HL-60 (cell line): ENCODE results near the gene LCE3A.

Experiments used
- DNase-seq, 2 experiments: peaks; one replicate each; pipeline ENCODE4 v3.0.0-alpha.2; 2010 to 2020; ENCODE audit warnings: low read depth in 1 of 2, low spot score in 1 of 2
- H3K27ac ChIP-seq: fragments of 250-450 bp; sonication (Bioruptor Pico); replicated peaks from 2 replicates; pipeline ENCODE4 v1.5.1; 2020; ENCODE audit warnings: mild to moderate bottlenecking, moderate library complexity
- H3K27me3 ChIP-seq: fragments of 250-450 bp; sonication (Bioruptor Pico); 2 replicates; pipeline ENCODE4 v1.5.1; 2021; ENCODE audit warnings: mild to moderate bottlenecking, moderate library complexity; ENCODE audit not compliant: insufficient read depth, poor library complexity, severe bottlenecking
- H3K4me3 ChIP-seq: replicated peaks from 2 replicates; pipeline ENCODE4 v1.5.1; 2011; ENCODE audit warnings: mild to moderate bottlenecking, control low read depth, low read length; ENCODE audit not compliant: insufficient read depth
- GABPA ChIP-seq: IDR thresholded peaks from 2 replicates; pipeline ENCODE4 v1.6.1; 2012; ENCODE audit warnings: low read depth
- POLR2AphosphoS5 ChIP-seq: IDR thresholded peaks from 2 replicates; pipeline ENCODE4 v1.6.1; 2012; ENCODE audit warnings: low read depth
- SPI1 ChIP-seq: IDR thresholded peaks from 2 replicates; pipeline ENCODE4 v1.6.1; 2012; ENCODE audit warnings: low read depth, mild to moderate bottlenecking, borderline replicate concordance
- TF ChIP-seq, protein P1 (sequence below): IDR thresholded peaks from 2 replicates; pipeline ENCODE4 v1.6.1; 2012; ENCODE audit warnings: low read depth; ENCODE audit not compliant: insufficient replicate concordance
- TF ChIP-seq, protein P2 (sequence below): IDR thresholded peaks from one replicate; pipeline ENCODE4 v1.5.1; 2011; ENCODE audit warnings: low read length, control low read depth, inconsistent platforms; ENCODE audit not compliant: insufficient read depth

LCE3A gene

GRCh38 chr1:152646656-152647055 lies 23.8 kb upstream of the LCE3A start:
- no peak overlapping the region for H3K27ac ChIP-seq
- no peak overlapping the region for H3K4me3 ChIP-seq
- TF ChIP-seq SPI1 (no peak), POLR2AphosphoS5 (no peak), GABPA (no peak)
- TF ChIP-seq, protein P1, sequence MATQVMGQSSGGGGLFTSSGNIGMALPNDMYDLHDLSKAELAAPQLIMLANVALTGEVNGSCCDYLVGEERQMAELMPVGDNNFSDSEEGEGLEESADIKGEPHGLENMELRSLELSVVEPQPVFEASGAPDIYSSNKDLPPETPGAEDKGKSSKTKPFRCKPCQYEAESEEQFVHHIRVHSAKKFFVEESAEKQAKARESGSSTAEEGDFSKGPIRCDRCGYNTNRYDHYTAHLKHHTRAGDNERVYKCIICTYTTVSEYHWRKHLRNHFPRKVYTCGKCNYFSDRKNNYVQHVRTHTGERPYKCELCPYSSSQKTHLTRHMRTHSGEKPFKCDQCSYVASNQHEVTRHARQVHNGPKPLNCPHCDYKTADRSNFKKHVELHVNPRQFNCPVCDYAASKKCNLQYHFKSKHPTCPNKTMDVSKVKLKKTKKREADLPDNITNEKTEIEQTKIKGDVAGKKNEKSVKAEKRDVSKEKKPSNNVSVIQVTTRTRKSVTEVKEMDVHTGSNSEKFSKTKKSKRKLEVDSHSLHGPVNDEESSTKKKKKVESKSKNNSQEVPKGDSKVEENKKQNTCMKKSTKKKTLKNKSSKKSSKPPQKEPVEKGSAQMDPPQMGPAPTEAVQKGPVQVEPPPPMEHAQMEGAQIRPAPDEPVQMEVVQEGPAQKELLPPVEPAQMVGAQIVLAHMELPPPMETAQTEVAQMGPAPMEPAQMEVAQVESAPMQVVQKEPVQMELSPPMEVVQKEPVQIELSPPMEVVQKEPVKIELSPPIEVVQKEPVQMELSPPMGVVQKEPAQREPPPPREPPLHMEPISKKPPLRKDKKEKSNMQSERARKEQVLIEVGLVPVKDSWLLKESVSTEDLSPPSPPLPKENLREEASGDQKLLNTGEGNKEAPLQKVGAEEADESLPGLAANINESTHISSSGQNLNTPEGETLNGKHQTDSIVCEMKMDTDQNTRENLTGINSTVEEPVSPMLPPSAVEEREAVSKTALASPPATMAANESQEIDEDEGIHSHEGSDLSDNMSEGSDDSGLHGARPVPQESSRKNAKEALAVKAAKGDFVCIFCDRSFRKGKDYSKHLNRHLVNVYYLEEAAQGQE: no peak
- TF ChIP-seq, protein P2, sequence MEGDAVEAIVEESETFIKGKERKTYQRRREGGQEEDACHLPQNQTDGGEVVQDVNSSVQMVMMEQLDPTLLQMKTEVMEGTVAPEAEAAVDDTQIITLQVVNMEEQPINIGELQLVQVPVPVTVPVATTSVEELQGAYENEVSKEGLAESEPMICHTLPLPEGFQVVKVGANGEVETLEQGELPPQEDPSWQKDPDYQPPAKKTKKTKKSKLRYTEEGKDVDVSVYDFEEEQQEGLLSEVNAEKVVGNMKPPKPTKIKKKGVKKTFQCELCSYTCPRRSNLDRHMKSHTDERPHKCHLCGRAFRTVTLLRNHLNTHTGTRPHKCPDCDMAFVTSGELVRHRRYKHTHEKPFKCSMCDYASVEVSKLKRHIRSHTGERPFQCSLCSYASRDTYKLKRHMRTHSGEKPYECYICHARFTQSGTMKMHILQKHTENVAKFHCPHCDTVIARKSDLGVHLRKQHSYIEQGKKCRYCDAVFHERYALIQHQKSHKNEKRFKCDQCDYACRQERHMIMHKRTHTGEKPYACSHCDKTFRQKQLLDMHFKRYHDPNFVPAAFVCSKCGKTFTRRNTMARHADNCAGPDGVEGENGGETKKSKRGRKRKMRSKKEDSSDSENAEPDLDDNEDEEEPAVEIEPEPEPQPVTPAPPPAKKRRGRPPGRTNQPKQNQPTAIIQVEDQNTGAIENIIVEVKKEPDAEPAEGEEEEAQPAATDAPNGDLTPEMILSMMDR: no peak
- H3K27me3 ChIP-seq: no peaks in the 10 kb centered on the region
- no peak for DNase-seq

- no peak for DNase-seq
- no peak overlapping the region for H3K27ac ChIP-seq
- H3K27me3 ChIP-seq: no peaks in the 10 kb centered on the region
- TF ChIP-seq POLR2AphosphoS5 (no peak), GABPA (no peak), SPI1 (no peak)
- TF ChIP-seq, protein P1: no peak
- TF ChIP-seq, protein P2: no peak
- no peak overlapping the region for H3K4me3 ChIP-seq
Measured at GRCh38 chr1:152645146-152645545, 22.2 kb upstream of the LCE3A start.

DNA sequence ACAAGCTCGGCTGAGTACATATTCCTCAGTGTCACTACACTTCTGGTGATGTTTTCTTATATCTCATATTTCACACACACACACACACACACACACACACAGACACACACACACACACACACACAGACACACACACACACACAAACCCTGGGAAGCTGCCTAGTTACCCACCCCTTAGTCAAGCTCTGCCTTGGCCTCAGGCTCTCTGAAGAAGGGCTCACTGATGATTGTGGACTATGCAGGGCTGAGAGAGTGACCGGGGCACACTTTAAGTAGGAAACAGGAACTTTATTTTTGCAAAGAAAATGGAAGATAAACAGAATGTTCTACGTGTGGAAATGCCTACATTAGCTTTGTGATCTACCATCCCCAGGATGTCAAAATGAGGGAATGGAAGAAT lies 21.0 kb upstream of the LCE3A start:
- Histone ChIP-seq H3K27me3 (no peaks in the 10 kb centered on the region), H3K27ac (no peak overlapping the region), H3K4me3 (no peak overlapping the region)
- DNase-seq: no peak
- TF ChIP-seq, protein P2: no peak
- TF ChIP-seq GABPA: no peak
- TF ChIP-seq, protein P1: no peak
- no peak for TF ChIP-seq SPI1
- TF ChIP-seq POLR2AphosphoS5: no peak
